ENCODE results near the gene HRH4.

DNA sequence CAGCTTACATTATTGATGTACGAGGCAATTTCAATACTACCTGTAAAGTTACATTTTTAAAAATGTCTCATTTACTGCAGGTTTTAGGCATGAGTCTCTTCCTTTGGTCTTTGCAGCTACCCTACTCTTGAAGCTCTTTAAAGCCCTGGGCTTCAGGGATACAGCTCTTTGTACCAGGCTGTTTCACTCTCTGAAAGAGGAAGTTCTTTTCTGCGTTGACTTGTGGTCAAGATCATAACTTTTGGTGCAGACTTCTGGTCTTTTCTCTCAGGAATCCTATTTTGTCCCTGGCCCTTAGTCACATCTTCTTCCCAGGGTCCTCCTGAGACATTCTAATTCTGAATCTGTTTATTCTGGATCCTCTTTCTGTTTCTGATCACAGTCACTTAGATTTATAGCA is 16.6 kb upstream of the HRH4 start:
- TF ChIP-seq ZFP3 (CRISPR knock-in tag; IDR thresholded peaks at IDR 0.05) (no peak), ESRRG (CRISPR knock-in tag; IDR thresholded peaks at IDR 0.05) (no peak), ARNTL (CRISPR knock-in tag; IDR thresholded peaks at IDR 0.05; ENCODE audit: borderline replicate concordance, low read depth) (no peak), RARB (CRISPR knock-in tag; IDR thresholded peaks at IDR 0.05) (no peak)
- TF ChIP-seq, protein P1, sequence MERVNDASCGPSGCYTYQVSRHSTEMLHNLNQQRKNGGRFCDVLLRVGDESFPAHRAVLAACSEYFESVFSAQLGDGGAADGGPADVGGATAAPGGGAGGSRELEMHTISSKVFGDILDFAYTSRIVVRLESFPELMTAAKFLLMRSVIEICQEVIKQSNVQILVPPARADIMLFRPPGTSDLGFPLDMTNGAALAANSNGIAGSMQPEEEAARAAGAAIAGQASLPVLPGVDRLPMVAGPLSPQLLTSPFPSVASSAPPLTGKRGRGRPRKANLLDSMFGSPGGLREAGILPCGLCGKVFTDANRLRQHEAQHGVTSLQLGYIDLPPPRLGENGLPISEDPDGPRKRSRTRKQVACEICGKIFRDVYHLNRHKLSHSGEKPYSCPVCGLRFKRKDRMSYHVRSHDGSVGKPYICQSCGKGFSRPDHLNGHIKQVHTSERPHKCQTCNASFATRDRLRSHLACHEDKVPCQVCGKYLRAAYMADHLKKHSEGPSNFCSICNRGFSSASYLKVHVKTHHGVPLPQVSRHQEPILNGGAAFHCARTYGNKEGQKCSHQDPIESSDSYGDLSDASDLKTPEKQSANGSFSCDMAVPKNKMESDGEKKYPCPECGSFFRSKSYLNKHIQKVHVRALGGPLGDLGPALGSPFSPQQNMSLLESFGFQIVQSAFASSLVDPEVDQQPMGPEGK (CRISPR knock-in tag; IDR thresholded peaks at IDR 0.05; ENCODE audit: borderline replicate concordance): no peak

All from SK-N-SH treated with all-trans-retinoic acid at 6 μM for 48 hours (cell line).